Measurements from ENCODE around the gene UBE2G2. TPM values are rescaled to one million over a fixed set of nuclear protein-coding genes. Genes with fewer than 3 reads are reported as not detected.

The UBE2G2 gene
- total RNA-seq, 1 experiment from 2014 or later = 117 TPM

GRCh38 chr21:44727757-44728156 lies 73.9 kb downstream of the UBE2G2 start (continued):
- TF ChIP-seq CDX4 (CRISPR knock-in tag; IDR thresholded peaks at IDR 0.05; ENCODE audit: borderline replicate concordance) (no peak), ARID4B (CRISPR knock-in tag; IDR thresholded peaks at IDR 0.05; ENCODE audit: borderline replicate concordance) (no peak), ZNF121 (CRISPR knock-in tag; IDR thresholded peaks at IDR 0.05) (no peak), E2F4 (CRISPR knock-in tag; IDR thresholded peaks at IDR 0.05; ENCODE audit: borderline replicate concordance, low read depth) (no peak), FOXP1 (CRISPR knock-in tag; IDR thresholded peaks at IDR 0.05; ENCODE audit: borderline replicate concordance) (no peak), USF2 (CRISPR knock-in tag; IDR thresholded peaks at IDR 0.05) (no peak)

GRCh38 chr21:44727321-44727720 lies 74.3 kb downstream of the UBE2G2 start:
- no peak overlapping the region for H3K27ac Mint-ChIP-seq
- no peak for DNase-seq (ENCODE audit: low spot score)

More at GRCh38 chr21:44727321-44727720, 74.3 kb downstream of the UBE2G2 start:
- H3K27me3 Mint-ChIP-seq (ENCODE audit: low read depth) = peaks cover 13% of the 10 kb centered on the region
- no peak for ATAC-seq
- TF ChIP-seq ZNF512 (CRISPR knock-in tag; IDR thresholded peaks at IDR 0.05; ENCODE audit: borderline replicate concordance) = no peak
- TF ChIP-seq ERG (CRISPR knock-in tag; IDR thresholded peaks at IDR 0.05) = no peak
- no peak for TF ChIP-seq GRHL2 (CRISPR knock-in tag; IDR thresholded peaks at IDR 0.05; ENCODE audit: insufficient replicate concordance, severe bottlenecking)
- peaks cover 16% of the 10 kb centered on the region for H3K4me1 Mint-ChIP-seq
- ChIA-PET CTCF (interaction anchor here (0.7 to 1.5 kb wide), 3 partner anchors 18 to 66 kb away, joined by 3 to 6 read pairs (median 3); no protein-coding TSS in a partner anchor), POLR2A (no interaction called here)
- no peaks in the 10 kb centered on the region for H3K36me3 Mint-ChIP-seq
- H3K4me3 Mint-ChIP-seq = no peak overlapping the region
- peaks cover 6% of the 10 kb centered on the region for H3K9me3 Mint-ChIP-seq
